HG03108 (cell line): ENCODE data around the gene ERC2.

Experiments
- ATAC-seq: cut with Tn5 transposase; IDR thresholded peaks from one replicate; pipeline ENCODE4 v1.9.1; 2021; ENCODE audit warnings: moderate library complexity; ENCODE audit not compliant: unreplicated experiment

ERC2 gene

GRCh38 chr3:55469957-55470526 lies 998.2 kb downstream of the ERC2 start:
- ATAC-seq: no peak

- no peak for ATAC-seq
Observed at GRCh38 chr3:55468251-55468650, 1000.0 kb downstream of the ERC2 start.

- ATAC-seq: no peak
Observed at GRCh38 chr3:55467099-55467498, 1001.2 kb downstream of the ERC2 start.

- no peak for ATAC-seq
Observed at GRCh38 chr3:55466526-55466925, 1001.7 kb downstream of the ERC2 start.

- ATAC-seq: no peak
Observed at GRCh38 chr3:55461896-55462295, 1006.4 kb downstream of the ERC2 start.

- ATAC-seq: no peak
Observed at GRCh38 chr3:55459838-55460237, 1008.4 kb downstream of the ERC2 start.
